Activated T-cell treated with anti-CD3 and anti-CD28 coated beads for 48 hours (primary cell): ENCODE data around the gene SERPINB10.

Experiments used
- DNase-seq: peaks from one replicate; pipeline ENCODE4 v3.0.0-alpha.2; 2020; ENCODE audit warnings: low read depth

SERPINB10 gene

GRCh38 chr18:63949068-63949737 lies 41.4 kb downstream of the SERPINB10 start, which contains the start of gene HMSD:
TSS of gene HMSD (plus strand) at chr18:63949301. CDS start at chr18:63953456, 4,155 bp downstream.
- DNase-seq: peak; percentile 71

GRCh38 chr18:63951302-63951705 lies 43.5 kb downstream of the SERPINB10 start:
- DNase-seq: peak; percentile 15

- no peak for DNase-seq
Observed at GRCh38 chr18:63953811-63954210, 46.1 kb downstream of the SERPINB10 start.

- no peak for DNase-seq
Observed at GRCh38 chr18:63956755-63957154, 49.0 kb downstream of the SERPINB10 start.

- no peak for DNase-seq
Observed at GRCh38 chr18:63960891-63961290, 53.1 kb downstream of the SERPINB10 start.

- no peak for DNase-seq
Observed at GRCh38 chr18:63961435-63961980, 53.8 kb downstream of the SERPINB10 start.

- DNase-seq: no peak
Observed at GRCh38 chr18:63962137-63962536, 54.4 kb downstream of the SERPINB10 start.

GRCh38 chr18:63963615-63964256 lies 56.0 kb downstream of the SERPINB10 start:
- DNase-seq: peak; percentile 27

- DNase-seq: no peak
Observed at GRCh38 chr18:63964908-63965307, 57.1 kb downstream of the SERPINB10 start.

GRCh38 chr18:63965716-63966330 lies 58.1 kb downstream of the SERPINB10 start:
- DNase-seq: no peak

- DNase-seq: peak; percentile 71
Observed at GRCh38 chr18:63969942-63970808, 62.4 kb downstream of the SERPINB10 start, which contains the start of gene SERPINB8. TSS of gene SERPINB8 (plus strand) at chr18:63970081. CDS start at chr18:63978309, 8,228 bp downstream.

GRCh38 chr18:63970809-63971205 lies 63.0 kb downstream of the SERPINB10 start:
- no peak for DNase-seq

GRCh38 chr18:63971320-63972001 lies 63.7 kb downstream of the SERPINB10 start:
- no peak for DNase-seq

- DNase-seq: no peak
Observed at GRCh38 chr18:63972002-63972376, 64.2 kb downstream of the SERPINB10 start.

GRCh38 chr18:63974991-63975390 lies 67.2 kb downstream of the SERPINB10 start:
- DNase-seq: no peak

- no peak for DNase-seq
Observed at GRCh38 chr18:63975628-63976027, 67.9 kb downstream of the SERPINB10 start.

GRCh38 chr18:63977040-63977439 lies 69.3 kb downstream of the SERPINB10 start:
- DNase-seq: no peak

GRCh38 chr18:63979409-63979920 lies 71.7 kb downstream of the SERPINB10 start:
- DNase-seq: no peak

GRCh38 chr18:63980027-63980426 lies 72.3 kb downstream of the SERPINB10 start:
- no peak for DNase-seq

- no peak for DNase-seq
Observed at GRCh38 chr18:63980896-63981460, 73.2 kb downstream of the SERPINB10 start.

- no peak for DNase-seq
Observed at GRCh38 chr18:63981719-63982118, 74.0 kb downstream of the SERPINB10 start.
